HepG2 (cell line): ENCODE data around the gene KIF22. TPM values are rescaled to one million over a fixed set of nuclear protein-coding genes. Genes with fewer than 3 reads are reported as not detected.

ENCODE experiments used
- CBX2 ChIP-seq, 2 experiments: fragments of 200-600 bp in 1 of 2; sonication (generic); formaldehyde crosslinking in 1 of 2; IDR thresholded peaks; 2 replicates each; pipeline versions ENCODE4 v1.7.0 to v1.8.1; 2018 to 2022; ENCODE audit warnings: low read depth in 2 of 2, low read length in 1 of 2, mild to moderate bottlenecking in 1 of 2, missing genetic modification reagents in 1 of 2
- CC2D1A ChIP-seq: sonication (generic); formaldehyde crosslinking; IDR thresholded peaks from 2 replicates; pipeline ENCODE4 v1.8.1; 2023; ENCODE audit warnings: mild to moderate bottlenecking, missing genetic modification reagents
- CCDC6 ChIP-seq: sonication (generic); formaldehyde crosslinking; IDR thresholded peaks from 2 replicates; pipeline ENCODE4 v1.8.1; 2022; ENCODE audit warnings: mild to moderate bottlenecking, missing genetic modification reagents, moderate library complexity
- FOXA1 ChIP-seq, 2 experiments: fragments of 450-650 bp in 1 of 2; sonication (generic) in 1 of 2; formaldehyde crosslinking in 1 of 2; IDR thresholded peaks; 2 replicates each; pipeline versions ENCODE4 v1.4.0 to v1.6.1; 2016 to 2020; ENCODE audit warnings: missing genetic modification reagents in 1 of 2
- GPN1 ChIP-seq: sonication (generic); formaldehyde crosslinking; IDR thresholded peaks from 2 replicates; pipeline ENCODE4 v1.5.1; 2020; ENCODE audit warnings: missing genetic modification reagents, borderline replicate concordance
- HIVEP1 ChIP-seq: sonication (generic); formaldehyde crosslinking; IDR thresholded peaks from 2 replicates; pipeline ENCODE4 v1.4.0; 2020; ENCODE audit warnings: mild to moderate bottlenecking, missing genetic modification reagents
- MED13 ChIP-seq: sonication (generic); formaldehyde crosslinking; IDR thresholded peaks from 2 replicates; pipeline ENCODE4 v1.5.0; 2020; ENCODE audit warnings: missing genetic modification reagents
- PRDM15 ChIP-seq: sonication (generic); formaldehyde crosslinking; IDR thresholded peaks from 2 replicates; pipeline ENCODE4 v1.4.0; 2020; ENCODE audit warnings: missing genetic modification reagents
- RCOR2 ChIP-seq: IDR thresholded peaks from 2 replicates; pipeline ENCODE4 v1.6.1; 2016; ENCODE audit warnings: missing biosample characterization, missing genetic modification reagents
- RELA ChIP-seq: sonication (generic); formaldehyde crosslinking; IDR thresholded peaks from 2 replicates; pipeline ENCODE4 v1.4.0; 2020; ENCODE audit warnings: missing genetic modification reagents
- SALL1 ChIP-seq: sonication (generic); formaldehyde crosslinking; IDR thresholded peaks from 2 replicates; pipeline ENCODE4 v1.8.0; 2022; ENCODE audit warnings: mild to moderate bottlenecking, missing genetic modification reagents
- SATB2 ChIP-seq: sonication (generic); formaldehyde crosslinking; IDR thresholded peaks from 2 replicates; pipeline ENCODE4 v1.5.0; 2020; ENCODE audit warnings: missing genetic modification reagents
- ZFP90 ChIP-seq: sonication (generic); formaldehyde crosslinking; IDR thresholded peaks from 2 replicates; pipeline ENCODE4 v1.8.0; 2022; ENCODE audit warnings: missing genetic modification reagents, mild to moderate bottlenecking, inconsistent platforms, borderline replicate concordance
- ZNF407 ChIP-seq: sonication (generic); formaldehyde crosslinking; IDR thresholded peaks from one replicate; pipeline ENCODE4 v1.5.1; 2020; ENCODE audit warnings: mild to moderate bottlenecking, missing genetic modification reagents; ENCODE audit errors: not compliant biosample characterization
- ZNF562 ChIP-seq: sonication (generic); formaldehyde crosslinking; IDR thresholded peaks from 2 replicates; pipeline ENCODE4 v1.8.0; 2022; ENCODE audit warnings: missing genetic modification reagents, borderline replicate concordance
- polyA plus RNA-seq, 8 experiments: library from polyadenylated mRNA; depleted of rRNA in 3 of 8; stranded (reverse) in 7 of 8; unstranded in 1 of 8; fragments of >200 nt; fragmentation: Illumina TruSeq in 4 of 8; extraction: Trizol in 4 of 8; gene quantifications; 2 replicates each; pipeline versions ENCODE4 v1.2.1 to v1.2.3, GENCODE V29; 2011 to 2016; ENCODE audit warnings: low read depth in 4 of 8, missing spikeins in 1 of 8, mixed read lengths in 1 of 8; ENCODE audit not compliant: insufficient read depth in 1 of 8
- total RNA-seq, 5 experiments: library from RNA; depleted of rRNA; stranded (reverse); fragments of >200 nt; fragmentation: Illumina TruSeq; extraction: Trizol; gene quantifications; 2 replicates each; pipeline ENCODE4 v1.2.3, GENCODE V29; 2016; ENCODE audit warnings: low read depth in 1 of 5
- TF ChIP-seq, protein P1 (sequence below): sonication (generic); formaldehyde crosslinking; IDR thresholded peaks from 2 replicates; pipeline ENCODE4 v1.8.1; 2023; ENCODE audit warnings: mild to moderate bottlenecking, missing genetic modification reagents

KIF22 gene
- total and polyA plus RNA-seq, 2 of the 13 experiments (the other 11 are each of a cell fraction or from before 2014, with no cell fraction given), result 95.8 to 118 TPM

GRCh38 chr16:29807426-29808218 lies 17.1 kb downstream of the KIF22 start (continued):
- TF ChIP-seq SATB2 (peak; percentile 99), ZNF562 (CRISPR knock-in tag) (peak; percentile 86; the same call in 1 of the 2 replicates), FOXA1 (IDR thresholded peaks at IDR 0.05) (no peak), FOXA1 (CRISPR knock-in tag; IDR thresholded peaks at IDR 0.05) (no peak; the same call in 1 of the 2 replicates), CBX2 (IDR thresholded peaks at IDR 0.05; ENCODE audit: low read depth, low read length) (no peak), CBX2 (CRISPR knock-in tag; IDR thresholded peaks at IDR 0.05; ENCODE audit: low read depth) (no peak; the same call in 1 of the 2 replicates), CC2D1A (CRISPR knock-in tag) (peak; percentile 92), ZNF407 (CRISPR knock-in tag) (peak; percentile 100), SALL1 (peak; percentile 99), RCOR2 (0 out of 2 replicates have a peak, but pooled peaks have one; percentile 29), ZFP90 (CRISPR knock-in tag) (peak; percentile 95), MED13 (CRISPR knock-in tag) (peak; percentile 86; the same call in 1 of the 2 replicates), GPN1 (0 out of 2 replicates have a peak, but pooled peaks have one; percentile 61), RELA (CRISPR knock-in tag) (peak; percentile 53; the same call in 1 of the 2 replicates), HIVEP1 (CRISPR knock-in tag) (peak; percentile 98), PRDM15 (peak; percentile 80), CCDC6 (CRISPR knock-in tag) (peak; percentile 99)
- TF ChIP-seq, protein P1, sequence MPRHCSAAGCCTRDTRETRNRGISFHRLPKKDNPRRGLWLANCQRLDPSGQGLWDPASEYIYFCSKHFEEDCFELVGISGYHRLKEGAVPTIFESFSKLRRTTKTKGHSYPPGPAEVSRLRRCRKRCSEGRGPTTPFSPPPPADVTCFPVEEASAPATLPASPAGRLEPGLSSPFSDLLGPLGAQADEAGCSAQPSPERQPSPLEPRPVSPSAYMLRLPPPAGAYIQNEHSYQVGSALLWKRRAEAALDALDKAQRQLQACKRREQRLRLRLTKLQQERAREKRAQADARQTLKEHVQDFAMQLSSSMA (CRISPR knock-in tag), result peak; percentile 98
